ENCODE measurements around the gene RNF34.
"Not testable (repeated sequence)": the region's sequence is repeated elsewhere in the genome, so short reads cannot be mapped to it uniquely, and the experiment has no call there.

The RNF34 gene, protein sequence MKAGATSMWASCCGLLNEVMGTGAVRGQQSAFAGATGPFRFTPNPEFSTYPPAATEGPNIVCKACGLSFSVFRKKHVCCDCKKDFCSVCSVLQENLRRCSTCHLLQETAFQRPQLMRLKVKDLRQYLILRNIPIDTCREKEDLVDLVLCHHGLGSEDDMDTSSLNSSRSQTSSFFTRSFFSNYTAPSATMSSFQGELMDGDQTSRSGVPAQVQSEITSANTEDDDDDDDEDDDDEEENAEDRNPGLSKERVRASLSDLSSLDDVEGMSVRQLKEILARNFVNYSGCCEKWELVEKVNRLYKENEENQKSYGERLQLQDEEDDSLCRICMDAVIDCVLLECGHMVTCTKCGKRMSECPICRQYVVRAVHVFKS

DNA sequence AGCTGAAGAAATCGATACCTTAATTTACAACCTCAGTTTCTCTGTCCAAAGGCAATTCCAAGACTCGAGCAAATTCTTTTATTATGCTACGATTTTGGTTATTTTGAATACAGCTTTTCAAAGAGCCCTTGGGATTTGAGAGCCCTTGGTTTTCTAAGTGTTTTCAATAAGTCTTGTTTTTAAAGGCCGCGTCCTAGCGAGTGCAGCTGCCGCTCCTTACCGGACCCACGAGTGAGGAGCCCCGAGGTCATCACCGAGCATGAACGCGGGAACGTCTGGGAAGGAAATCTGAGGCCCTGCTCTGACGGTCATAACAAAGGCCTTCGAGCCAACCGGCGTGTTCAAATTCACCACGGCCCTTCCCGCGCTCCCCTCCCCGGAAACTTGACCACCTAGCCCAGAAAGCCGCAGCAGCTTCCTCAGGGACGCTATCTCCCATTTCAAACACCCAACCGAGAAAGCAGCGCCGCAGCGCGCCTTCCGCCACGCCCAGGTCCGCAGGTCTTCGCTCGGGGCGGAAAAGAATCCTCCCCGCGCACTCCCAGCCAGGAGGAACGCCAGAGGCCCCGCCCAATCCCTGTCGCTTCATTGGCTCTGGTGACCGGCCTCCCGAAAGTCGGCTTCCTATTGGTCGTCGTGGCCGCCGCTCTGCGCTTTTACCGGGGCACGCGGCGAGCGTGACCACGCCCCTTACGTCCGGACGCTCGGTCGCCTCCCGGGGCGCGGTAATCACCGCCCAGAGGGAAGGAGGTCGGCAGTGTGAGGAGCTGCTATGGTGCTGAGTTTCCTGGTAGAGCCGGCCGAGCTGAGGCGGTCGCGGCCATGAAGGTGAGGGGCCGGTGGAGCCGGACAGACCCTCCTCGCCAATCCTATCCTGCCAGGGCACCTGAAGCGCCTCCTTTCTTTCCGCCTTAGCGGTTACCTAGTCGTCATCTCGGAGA, at the start of gene RNF34:
Gene RNF34, plus strand, starts transcription at position 728 of the 941 bp plus-strand sequence. Its CDS starts 95 bp downstream, at position 823.
- in situ Hi-C loops (cut with MboI; ENCODE audit: low sequenced_read_pairs): no loop called here

DNA sequence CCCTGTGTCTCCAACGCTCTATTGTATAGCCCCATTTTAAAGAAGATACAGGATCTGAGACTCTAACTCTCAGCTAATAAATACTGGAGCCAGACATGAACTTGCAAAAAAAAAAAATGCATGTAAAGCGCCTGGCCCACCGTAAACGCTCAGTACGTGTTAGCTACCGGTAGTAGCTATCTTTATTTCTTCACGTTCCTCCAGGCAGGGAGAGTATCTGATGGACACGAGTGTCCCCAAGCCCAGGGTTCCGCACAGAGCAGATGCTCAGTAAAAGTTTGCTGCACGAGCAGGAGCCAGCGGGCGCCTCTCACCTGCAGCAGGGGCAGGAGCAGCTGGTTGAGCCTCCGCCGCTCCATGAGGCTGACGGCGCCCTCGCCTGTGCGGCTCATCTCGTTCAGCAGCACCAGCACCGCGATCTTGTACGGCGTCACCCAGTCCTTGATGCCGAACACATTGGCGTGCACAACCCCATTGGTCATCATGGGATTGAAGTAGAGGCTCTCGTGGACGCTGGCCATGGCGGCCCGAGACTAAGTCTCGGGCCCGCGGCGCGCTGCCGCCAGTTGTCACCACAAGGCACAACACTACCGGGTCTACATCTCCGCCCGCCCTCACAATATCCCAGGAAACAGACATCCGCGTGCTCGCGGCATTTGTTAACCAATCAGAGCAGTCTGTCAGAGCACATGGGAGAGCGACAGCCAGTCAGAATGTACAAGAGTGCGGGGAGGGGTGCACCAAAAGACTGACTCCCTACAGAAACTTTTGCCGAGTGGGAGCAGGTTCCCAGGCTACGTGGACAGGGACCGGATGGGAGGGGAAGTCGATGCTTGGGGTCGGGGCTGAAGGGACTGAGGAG, 47.9 kb upstream of the RNF34 start, which contains the start of gene ANAPC5:
Gene ANAPC5, minus strand, starts transcription at position 592 of the 862 bp plus-strand sequence. Its CDS starts 71 bp downstream, at position 521.
- in situ Hi-C loops (cut with MboI; ENCODE audit: low sequenced_read_pairs): no loop called here

DNA sequence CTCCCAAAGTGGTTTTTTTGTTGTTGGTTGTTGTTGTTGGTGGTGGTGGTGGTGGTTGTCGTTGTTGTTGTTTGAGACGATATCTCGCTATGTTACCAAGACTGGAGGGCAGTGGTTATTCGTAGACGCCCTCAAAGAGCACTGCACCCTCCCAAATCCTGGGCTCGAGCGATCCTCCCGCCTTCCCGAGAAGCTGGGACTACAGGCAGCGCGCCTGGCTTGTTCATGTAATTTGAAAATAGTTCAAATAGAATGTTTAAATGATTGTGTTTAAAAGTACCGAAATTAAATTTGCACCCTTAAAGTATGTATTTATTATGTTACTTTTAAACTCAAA, 47.3 kb upstream of the RNF34 start:
- in situ Hi-C loops (cut with MboI; ENCODE audit: low sequenced_read_pairs): no loop called here

DNA sequence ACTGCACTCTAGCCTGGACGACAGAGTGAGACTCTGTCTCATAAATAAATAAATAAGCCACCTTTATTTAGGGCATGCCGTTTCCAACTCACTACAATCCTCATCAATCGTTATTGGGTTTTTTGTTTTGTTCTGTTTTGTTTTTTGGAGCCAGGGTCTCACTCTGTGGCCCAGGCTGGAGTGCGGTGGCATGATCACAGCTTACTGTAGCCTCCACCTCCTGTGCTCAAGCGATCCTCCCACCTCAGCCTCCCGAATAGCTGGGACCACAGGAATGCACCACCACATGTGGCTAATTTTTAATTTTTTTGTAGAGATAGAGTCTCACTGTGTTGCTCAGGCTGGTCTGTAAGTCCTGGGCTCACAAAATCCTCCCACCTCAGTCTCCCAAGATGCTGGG, 44.1 kb upstream of the RNF34 start:
- in situ Hi-C loops (cut with MboI; ENCODE audit: low sequenced_read_pairs): no loop called here

DNA sequence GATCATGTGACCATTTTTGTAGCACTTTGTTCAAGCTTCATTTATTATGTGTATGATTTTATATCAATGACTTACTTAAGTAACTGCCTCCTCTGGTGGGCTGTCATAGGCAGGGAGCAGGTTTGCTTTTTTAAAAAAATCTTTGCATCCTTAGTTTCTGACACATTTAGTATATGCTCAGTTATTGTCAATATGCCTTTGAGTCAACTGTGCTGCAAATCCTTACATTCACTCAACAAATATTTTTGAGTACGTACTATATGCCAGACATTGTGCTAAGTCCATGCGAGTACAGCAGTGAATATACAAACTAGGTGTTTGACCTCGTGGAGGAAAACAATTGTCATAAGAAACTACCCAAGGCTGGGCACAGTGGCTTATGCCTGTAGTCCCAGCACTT, 43.3 kb upstream of the RNF34 start:
- in situ Hi-C loops (cut with MboI; ENCODE audit: low sequenced_read_pairs): no loop called here

DNA sequence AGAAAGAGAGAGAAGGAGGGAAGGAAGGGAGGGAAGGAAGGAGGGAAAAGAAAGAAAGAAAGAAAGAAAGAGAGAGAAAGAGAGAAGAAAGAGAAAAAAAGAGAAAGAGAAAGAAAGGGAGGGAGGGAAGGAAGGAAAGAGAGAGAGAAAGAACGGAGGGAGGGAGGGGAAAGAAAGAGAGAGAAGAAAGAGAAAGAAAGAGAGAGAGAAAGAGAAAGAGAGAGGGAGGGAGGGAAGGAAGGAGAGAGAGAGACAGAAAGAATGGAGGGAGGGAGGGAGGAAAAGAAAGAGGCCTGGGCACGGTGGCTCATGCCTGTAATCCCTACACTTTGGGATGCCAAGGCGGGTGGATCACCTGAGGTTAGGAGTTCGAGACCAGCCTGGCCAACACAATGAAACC, 42.6 kb upstream of the RNF34 start:
- in situ Hi-C loops (cut with MboI; ENCODE audit: low sequenced_read_pairs): no loop called here

DNA sequence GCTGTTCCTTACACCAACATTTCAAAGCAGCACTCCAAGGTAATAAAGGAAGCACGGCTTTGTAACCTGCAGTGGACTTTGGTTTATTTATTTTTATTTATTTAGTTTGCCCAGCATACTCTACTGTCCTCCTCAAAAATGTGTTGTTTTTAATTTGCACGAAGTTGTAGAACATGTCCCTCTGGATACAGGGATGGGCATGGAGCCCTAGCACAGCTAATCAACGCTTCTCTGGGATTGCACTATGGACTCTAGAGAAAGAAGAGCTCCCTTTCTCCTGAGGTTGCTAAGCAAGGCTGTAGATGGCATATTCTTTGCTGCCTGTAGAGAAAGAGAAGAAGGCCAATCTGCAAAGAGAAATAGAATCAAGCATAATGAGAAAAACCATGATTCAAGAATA, 41.8 kb upstream of the RNF34 start:
- in situ Hi-C loops (cut with MboI; ENCODE audit: low sequenced_read_pairs): no loop called here

DNA sequence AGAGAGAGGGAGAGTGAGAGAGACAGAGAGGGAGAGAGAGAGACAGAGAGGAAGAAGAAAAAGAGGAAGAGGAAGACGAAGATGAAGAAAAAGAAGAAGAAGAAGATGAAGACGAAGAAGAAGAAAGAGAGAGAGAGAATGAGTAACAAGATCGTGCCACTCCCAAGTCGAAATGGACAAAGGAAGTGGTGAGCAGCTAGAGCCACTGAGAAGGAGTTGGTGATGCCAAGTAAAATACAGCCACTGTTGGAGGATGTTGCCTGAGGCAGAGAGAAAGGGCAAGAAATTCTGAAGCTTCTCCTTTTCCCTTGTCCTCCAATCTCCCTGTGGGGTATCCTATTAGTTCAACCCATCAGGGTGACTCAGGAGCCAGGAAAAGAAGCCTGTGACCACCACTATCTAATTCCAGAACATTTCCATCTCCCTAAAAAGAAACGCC, 35.2 kb upstream of the RNF34 start:
- in situ Hi-C loops (cut with MboI; ENCODE audit: low sequenced_read_pairs): no loop called here

DNA sequence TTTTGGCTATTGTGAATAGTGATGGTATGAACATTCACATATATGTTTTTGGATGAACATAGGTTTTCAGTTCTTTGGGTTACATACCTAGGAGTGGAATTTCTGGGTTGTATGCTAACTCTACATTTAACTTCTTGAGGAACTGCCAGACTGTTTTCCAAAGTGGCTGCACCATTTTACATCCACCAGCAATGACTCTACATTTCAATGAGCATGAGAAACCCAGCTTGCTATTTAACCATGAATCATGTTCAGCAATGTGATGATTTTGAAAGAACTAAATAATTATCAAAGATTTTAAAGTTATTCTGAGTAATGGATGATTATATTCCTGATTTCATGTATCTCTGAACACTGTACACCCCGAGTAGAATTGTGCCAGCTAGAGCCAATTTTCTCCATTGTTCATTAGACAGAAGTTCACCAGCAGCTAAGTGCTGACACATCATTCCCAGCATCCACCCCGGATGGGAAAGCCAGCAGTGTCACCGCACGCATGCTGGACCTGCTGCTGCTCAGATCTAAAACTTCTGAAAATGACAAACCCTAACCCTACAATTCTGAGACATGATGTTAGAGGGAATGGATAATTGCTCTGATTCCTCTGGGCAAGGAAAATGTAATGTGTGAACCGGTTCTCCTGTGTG, 34.4 kb upstream of the RNF34 start:
- in situ Hi-C loops (cut with MboI; ENCODE audit: low sequenced_read_pairs): no loop called here

DNA sequence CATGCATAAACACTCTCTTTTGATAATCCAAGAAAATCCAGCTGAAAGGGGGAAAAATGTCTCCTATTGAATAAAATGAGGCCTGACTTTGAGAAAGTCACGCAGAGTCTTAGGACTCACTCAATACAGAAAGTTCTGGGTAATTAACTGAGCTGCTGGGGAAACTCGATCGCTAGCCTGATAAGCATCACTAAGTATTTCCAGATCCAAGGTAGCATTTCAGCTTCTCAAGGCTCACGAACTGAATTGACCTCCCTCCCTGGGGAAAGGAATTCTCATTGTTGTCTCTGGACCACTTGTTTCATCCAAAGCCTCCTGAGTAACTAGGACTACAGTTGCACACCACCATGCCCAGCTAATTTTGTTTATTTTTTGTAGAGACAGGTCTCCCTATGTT, 33.9 kb upstream of the RNF34 start:
- in situ Hi-C loops (cut with MboI; ENCODE audit: low sequenced_read_pairs): no loop called here

DNA sequence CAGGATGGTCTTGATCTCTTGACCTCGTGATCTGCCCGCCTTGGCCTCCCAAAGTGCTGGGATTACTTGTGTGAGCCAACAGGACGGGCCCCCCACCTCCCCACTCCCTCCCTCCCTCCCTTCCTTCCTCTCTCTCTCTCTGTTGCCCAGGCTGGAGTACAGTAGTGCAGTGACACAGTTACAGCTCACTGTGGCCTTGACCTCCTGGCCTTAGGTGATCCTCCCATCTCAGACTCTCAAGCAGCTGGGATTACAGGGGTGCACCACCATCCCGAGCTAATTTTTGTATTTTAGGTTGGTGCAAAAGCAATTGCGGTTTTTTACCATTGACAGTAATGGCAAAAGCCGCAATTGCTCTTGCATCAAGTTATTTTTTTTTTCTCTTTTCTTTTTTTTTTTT, 28.5 kb upstream of the RNF34 start:
- in situ Hi-C loops (cut with MboI; ENCODE audit: low sequenced_read_pairs): no loop called here

DNA sequence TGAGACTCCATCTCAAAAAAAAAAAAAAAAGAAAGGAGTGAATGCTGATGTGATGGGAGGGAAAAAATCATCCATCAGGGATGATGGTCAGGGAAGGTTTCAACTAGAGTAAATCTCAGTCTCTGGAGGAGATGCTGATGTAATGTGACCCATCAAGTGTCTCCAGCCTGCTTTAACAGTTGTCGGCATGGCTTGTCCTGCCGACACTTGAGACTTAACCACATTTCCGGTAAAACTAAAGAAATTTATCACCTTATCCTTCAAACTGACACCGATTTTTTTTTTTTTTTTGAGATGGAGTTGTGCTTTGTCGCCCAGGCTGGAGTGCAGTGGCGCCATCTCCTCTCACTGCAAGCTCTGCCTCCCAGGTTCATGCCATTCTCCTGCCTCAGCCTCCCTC, 26.2 kb upstream of the RNF34 start:
- in situ Hi-C loops (cut with MboI; ENCODE audit: low sequenced_read_pairs): no loop called here

DNA sequence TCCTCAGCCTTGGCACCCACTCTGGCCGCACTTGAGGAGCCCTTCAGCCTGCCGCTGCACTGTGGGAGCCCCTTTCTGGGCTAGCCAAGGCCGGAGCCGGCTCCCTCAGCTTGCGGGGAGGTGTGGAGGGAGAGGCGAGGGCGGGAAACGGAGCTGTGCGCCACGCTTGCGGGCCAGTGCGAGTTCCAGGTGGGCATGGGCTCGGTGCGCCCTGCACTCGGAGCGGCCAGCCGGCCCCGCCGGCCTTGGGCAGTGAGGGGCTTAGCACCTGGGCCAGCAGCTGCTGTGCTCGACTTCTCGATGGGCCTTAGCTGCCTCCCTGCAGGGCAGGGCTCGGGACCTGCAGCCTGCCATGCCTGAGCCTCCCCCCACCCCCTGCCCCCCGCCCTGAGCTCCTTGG, 25.6 kb upstream of the RNF34 start:
- in situ Hi-C loops (cut with MboI; ENCODE audit: low sequenced_read_pairs): not testable (repeated sequence)

DNA sequence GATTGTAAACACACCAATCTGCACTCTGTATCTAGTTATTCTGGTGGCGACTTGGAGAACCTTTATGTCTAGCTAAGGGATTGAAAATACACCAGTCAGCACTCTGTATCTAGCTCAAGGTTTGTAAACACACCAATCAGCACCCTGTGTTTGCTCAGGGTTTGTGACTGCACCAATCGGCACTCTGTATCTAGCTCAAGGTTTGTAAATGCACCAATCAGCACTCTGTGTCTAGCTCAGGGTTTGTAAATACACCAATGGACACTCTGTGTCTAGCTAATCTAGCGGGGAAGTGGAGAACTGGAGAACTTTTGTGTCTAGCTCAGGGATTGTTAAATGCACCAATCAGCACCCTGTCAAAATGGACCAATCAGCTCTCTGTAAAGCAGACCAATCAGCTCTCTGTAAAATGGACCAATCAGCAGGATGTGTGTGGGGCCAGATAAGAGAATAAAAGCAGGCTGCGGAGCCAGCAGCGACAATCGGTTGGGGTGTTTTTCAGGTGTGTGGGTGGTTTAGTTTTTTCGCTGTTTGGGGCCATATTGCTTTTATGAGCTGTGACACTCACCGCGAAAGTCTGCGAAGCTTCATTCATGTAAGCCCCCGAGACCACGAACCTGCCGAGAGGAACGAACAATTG, 24.9 kb upstream of the RNF34 start:
- in situ Hi-C loops (cut with MboI; ENCODE audit: low sequenced_read_pairs): not testable (repeated sequence)

DNA sequence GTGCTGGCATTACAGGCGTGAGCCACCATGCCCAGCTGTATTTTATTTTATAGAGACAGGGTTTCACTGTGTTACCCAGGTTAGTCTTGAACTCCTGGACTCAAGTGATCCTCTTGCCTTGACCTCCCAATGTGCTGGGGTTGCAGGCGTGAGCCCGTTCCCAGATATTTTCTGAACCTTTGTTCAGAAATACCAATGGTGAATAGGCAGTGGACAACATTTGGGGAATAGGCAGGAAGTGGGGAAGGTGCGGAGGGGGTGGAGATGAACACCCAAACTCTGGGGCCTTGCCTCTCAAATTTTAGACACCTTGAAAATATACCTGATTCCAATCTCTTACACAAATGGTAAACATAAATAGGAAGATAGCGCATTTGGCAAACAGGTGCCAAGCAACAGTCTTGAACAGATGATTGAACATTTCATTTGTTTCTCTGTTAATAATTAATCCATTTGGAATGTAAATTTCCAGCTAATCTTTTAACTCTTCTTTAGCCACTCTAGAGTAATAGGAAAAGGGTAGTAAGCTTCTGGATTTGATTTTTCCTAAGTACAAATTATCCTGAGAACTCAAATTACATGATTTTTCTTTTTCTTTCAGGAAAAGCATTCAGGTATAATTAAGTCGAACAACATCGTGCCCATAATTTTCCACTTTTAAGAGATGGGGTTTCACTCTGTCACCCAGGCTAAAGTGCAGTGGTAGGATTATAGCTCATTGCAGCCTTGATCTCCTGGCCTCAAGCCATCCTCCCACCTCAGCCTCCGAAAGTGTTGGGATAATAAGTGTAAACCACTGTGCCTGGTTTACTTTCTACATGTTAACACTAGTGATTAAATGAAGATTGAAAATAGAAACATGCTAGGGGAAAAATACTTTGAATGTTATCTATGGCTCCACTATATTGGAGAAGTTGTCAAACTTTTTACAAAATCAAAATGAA, 22.9 kb upstream of the RNF34 start:
- in situ Hi-C loops (cut with MboI; ENCODE audit: low sequenced_read_pairs): no loop called here

DNA sequence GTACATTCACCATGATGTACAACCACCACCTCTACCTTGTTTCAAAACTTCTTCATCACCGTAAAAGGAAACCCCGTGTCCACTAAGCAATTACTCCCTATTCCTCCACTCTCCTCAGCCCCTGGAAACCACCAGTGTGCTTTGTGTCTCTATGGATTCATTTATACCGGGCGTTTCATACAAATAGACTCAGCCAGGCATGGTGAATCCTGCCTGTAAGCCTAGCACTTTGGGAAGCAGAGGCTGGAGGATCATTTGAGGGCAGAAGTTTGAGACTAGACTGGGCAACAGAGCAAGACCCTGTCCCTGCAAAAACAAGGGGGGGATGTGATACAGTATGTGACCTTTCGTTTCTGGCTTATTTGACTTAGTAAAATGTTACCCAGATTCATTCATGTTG, 21.2 kb upstream of the RNF34 start:
- in situ Hi-C loops (cut with MboI; ENCODE audit: low sequenced_read_pairs): no loop called here

DNA sequence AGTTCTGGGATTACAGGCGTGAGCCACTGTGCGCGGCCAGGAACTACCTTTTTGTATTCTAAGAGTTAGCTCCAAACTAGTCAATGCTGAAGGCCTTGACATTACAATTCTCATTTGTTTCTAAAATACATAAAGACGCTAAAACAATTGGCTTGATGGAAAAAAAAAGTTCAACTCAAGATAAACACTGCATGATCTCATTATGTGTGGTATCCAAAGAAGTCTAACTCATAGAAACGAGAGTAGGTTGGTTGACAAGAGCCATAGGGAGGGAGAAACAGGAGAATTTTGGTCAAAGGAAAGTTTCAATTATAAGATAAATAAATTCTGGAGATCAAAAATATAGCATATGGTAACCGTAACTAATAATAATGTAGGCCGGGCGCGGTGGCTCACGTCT, 20.0 kb upstream of the RNF34 start:
- in situ Hi-C loops (cut with MboI; ENCODE audit: low sequenced_read_pairs): no loop called here

DNA sequence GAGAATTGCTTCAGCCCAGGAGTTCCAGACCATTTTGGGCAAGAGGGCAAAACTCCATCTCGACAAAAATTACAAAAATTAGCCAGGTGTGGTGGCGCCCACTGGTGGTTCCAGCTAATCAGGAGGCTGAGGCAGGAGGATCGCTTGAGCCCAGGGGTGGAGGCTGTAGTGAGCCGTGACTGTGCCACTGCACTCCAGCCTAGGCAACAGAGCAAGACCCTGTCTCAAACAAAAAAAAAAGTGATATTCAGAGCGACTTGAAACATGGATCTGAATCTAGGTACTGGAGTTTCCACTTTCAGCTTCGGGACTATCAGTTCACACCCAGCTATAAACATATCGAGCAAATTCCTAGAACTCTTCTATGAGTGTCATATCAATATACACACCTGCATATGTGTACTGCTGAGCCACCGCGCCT, 16.3 kb upstream of the RNF34 start:
- in situ Hi-C loops (cut with MboI; ENCODE audit: low sequenced_read_pairs): no loop called here

DNA sequence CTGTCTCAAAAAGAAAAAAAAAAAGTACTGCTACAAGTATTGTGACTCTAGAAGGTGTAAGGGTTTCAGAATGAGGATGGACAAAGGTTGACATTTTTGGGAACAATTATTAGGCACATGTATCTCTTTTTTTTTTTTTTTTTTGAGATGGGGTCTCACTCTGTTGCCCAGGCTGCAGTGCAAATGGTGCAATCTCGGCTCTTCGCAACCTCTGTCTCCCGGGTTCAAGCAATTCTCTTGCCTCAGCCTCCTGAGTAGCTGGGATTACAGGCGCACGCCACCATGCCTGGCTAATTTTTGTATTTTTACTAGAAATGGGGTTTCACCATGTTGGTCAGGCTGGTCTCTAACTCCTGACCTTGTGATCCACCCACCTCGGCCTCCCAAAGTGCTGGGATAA, 15.0 kb upstream of the RNF34 start:
- in situ Hi-C loops (cut with MboI; ENCODE audit: low sequenced_read_pairs): not testable (repeated sequence)

All from hTERT RPE-1 (cell line).